Measurements from ENCODE around the gene EGFL8.
"Not testable (repeated sequence)": the region's sequence is repeated elsewhere in the genome, so short reads cannot be mapped to it uniquely, and the experiment has no call there.

The EGFL8 gene

DNA sequence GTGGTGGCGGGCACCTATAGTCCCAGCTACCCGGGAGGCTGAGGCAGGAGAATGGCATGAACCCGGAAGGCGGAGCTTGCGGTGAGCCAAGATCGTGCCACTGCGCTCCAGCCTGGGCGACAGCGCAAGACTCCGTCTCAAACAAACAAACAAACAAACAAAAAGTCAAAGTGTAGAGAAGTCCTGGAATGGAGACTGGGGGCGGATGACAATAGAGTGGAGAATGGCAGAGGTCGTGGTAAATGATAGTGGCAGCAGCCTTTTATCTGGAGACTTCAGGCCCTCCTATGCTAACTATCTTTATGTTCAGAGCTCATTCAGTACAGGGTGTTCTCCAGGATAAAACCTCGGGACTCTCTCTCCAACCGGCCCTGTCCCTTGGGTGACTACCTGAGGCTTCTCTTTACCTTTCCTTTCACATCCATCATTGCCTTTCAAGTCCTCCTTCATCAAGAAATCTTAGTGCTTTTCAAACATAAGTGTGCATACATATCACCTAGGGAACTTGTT, 32.9 kb upstream of the EGFL8 start:
- H3K27ac ChIP-seq, result no peak overlapping the region
- no peak for DNase-seq (ENCODE audit: low spot score)
- TF ChIP-seq, protein P1, sequence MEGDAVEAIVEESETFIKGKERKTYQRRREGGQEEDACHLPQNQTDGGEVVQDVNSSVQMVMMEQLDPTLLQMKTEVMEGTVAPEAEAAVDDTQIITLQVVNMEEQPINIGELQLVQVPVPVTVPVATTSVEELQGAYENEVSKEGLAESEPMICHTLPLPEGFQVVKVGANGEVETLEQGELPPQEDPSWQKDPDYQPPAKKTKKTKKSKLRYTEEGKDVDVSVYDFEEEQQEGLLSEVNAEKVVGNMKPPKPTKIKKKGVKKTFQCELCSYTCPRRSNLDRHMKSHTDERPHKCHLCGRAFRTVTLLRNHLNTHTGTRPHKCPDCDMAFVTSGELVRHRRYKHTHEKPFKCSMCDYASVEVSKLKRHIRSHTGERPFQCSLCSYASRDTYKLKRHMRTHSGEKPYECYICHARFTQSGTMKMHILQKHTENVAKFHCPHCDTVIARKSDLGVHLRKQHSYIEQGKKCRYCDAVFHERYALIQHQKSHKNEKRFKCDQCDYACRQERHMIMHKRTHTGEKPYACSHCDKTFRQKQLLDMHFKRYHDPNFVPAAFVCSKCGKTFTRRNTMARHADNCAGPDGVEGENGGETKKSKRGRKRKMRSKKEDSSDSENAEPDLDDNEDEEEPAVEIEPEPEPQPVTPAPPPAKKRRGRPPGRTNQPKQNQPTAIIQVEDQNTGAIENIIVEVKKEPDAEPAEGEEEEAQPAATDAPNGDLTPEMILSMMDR (IDR thresholded peaks at IDR 0.05), result no peak
- H3K4me3 ChIP-seq, result no peak overlapping the region

DNA sequence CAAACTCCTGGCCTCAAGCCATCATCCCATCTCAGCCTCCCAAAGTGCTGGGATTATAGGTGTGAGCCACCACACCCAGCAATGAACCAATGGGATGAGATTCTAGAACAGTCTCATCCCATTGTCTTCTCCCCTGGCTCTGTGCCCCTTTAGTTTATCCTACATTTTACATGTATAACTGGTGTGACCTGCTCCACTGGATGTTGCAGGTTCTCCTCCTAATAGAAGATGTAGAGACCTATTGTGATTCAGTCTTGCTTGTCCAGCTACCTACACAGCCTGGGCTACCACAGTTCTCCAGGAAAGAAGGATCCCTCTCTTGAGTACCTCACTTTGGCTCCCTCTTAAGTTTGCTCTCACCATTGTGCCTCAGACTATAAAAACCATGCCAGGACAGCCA, 32.3 kb upstream of the EGFL8 start:
- H3K27ac ChIP-seq, result no peak overlapping the region
- TF ChIP-seq, protein P1 (IDR thresholded peaks at IDR 0.05), result no peak
- no peak overlapping the region for H3K4me3 ChIP-seq
- no peak for DNase-seq (ENCODE audit: low spot score)

DNA sequence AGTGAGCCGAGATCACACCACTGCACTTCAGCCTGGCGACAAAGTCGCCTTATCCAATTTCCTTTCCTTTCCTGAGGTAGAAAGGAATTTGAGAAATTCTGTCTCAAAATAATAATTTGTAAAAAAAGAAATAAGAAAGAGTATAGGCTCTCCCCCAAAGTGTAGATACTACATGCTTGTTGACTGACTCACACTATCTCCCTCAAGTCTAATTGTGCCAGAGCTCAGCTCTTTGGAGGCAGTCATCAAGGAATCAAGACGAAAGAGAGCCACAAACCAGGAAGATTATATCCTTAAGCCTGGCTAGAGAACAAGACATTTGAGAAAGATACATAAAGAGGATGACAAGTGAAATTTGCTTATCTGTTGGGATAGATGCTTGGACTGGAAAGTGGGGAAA, 30.6 kb upstream of the EGFL8 start:
- TF ChIP-seq, protein P1 (IDR thresholded peaks at IDR 0.05), result no peak

DNA sequence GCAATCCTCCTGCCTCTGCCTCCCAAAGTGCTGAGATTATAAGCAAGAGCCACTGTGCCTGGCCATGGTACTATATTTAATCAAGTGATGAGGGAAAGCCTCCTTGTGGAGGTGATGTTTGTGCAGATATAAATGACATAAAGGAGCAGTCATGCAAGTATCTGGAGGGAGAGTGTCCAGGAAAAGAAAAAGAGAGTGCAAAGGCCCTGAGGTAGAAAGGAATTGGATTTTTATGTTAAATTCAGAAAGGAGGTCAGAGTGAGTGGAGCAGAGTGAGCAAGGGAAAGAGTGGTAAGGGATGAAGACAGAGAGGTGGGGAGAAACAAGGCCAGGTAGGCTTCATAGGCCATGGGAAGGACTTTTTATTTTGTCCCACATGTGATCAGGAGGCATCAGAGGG, 26.9 kb upstream of the EGFL8 start:
- H3K4me3 ChIP-seq, result no peak overlapping the region
- TF ChIP-seq, protein P1 (IDR thresholded peaks at IDR 0.05), result no peak
- DNase-seq (ENCODE audit: low spot score), result no peak
- no peak overlapping the region for H3K27ac ChIP-seq

More for the DNA sequence above, 30.6 kb upstream of the EGFL8 start:
- H3K4me3 ChIP-seq, result no peak overlapping the region
- no peak overlapping the region for H3K27ac ChIP-seq
- DNase-seq (ENCODE audit: low spot score), result no peak

DNA sequence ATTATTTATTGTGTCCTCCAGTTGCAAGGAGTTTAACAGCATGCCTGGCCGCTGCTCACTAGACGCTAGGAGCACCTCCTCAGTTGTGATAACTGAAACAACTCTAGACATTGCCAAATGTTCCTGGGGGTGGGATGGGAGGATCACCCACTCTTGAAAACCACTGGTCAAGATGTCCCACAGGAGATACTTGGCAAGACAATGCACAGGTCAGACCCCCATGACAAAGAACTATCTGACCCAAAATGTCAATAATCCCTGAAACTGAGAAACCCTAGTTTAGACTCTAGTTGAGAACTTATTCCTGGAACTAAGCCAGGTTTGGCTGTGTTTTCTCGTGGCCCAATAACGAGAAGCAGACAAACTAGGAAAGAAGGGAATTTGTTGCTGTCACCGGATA, 24.8 kb upstream of the EGFL8 start:
- H3K4me3 ChIP-seq, result no peak overlapping the region
- no peak for DNase-seq (ENCODE audit: low spot score)
- TF ChIP-seq, protein P1 (IDR thresholded peaks at IDR 0.05), result no peak
- no peak overlapping the region for H3K27ac ChIP-seq

DNA sequence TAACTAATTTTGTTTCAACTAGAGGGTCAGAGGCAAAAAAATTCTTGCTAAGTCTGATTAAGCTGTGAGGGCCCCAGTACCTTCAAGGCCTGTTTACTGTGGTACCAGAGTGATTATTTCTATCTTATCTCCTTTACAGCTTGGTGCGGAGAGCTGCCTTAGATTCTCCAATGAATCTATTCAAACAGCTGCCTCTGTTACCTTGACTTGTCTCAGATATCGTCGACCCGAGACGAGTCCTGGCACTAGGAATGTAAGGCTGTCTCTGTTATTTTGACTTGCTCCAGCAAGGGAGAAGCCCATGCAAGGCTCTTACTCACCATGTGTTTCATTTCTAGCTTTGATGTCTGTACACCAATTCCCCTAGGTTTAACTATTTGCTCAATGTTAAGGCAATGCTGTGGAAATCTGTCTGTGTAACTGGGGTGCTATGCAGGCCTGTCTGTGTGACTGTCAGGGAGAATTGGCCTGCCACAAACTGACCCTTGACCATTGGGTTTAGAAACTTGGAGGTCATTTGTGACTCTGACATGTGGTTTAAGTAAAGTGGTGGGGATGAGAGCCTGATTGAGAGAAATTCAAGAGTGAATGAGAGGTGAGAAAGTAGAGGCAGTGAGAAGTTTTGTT, 23.9 kb upstream of the EGFL8 start:
- Histone ChIP-seq H3K27ac (no peak overlapping the region), H3K4me3 (no peak overlapping the region)
- DNase-seq (ENCODE audit: low spot score), result no peak
- TF ChIP-seq, protein P1 (IDR thresholded peaks at IDR 0.05), result no peak

DNA sequence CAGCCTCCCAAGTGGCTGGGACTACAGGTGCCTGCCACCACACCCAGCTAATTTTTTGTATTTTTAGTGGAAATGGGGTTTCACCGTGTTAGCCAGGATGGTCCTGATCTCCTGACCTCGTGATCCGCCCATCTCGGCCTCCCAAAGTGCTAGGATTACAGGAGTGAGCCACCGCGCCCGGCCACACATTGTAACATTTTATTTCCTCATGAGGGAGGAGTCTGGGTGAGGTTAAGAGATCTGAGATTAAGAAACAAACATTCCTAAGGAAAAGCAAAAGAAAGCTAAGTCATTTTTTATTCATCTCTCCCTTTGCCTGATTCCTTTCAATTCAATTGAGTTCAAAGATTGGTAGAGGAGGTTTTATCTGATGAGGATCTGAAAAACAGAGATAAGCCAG, 20.2 kb upstream of the EGFL8 start:
- not testable (repeated sequence) for H3K27ac ChIP-seq; DNase-seq (ENCODE audit: low spot score); H3K4me3 ChIP-seq
